ENCODE data around the gene ADGRF1. TPM values are rescaled to one million over a fixed set of nuclear protein-coding genes. Genes with fewer than 3 reads are reported as not detected.

The ADGRF1 gene
- total RNA-seq, 1 donor from 2014 or later = 24.4 TPM

GRCh38 chr6:47032974-47033765, 9.0 kb downstream of the ADGRF1 start:
- no peak overlapping the region for H3K4me3 ChIP-seq (ENCODE audit: low read depth, low read length)
- TF ChIP-seq CTCF (conservative IDR thresholded peaks at IDR 0.05; ENCODE audit: low read depth, low read length) = no peak
- DNase-seq (ENCODE audit: low read depth) = no peak

- TF ChIP-seq CTCF (conservative IDR thresholded peaks at IDR 0.05; ENCODE audit: low read depth, low read length) = no peak
- no peak overlapping the region for H3K4me3 ChIP-seq (ENCODE audit: low read depth, low read length)
These were observed 10.5 kb downstream of the ADGRF1 start for GRCh38 chr6:47031656-47032055.

GRCh38 chr6:47029865-47030561, 12.1 kb downstream of the ADGRF1 start:
- DNase-seq (ENCODE audit: low read depth) = no peak
- no peak for TF ChIP-seq CTCF (conservative IDR thresholded peaks at IDR 0.05; ENCODE audit: low read depth, low read length)
- no peak overlapping the region for H3K4me3 ChIP-seq (ENCODE audit: low read depth, low read length)

More at GRCh38 chr6:47031656-47032055, 10.5 kb downstream of the ADGRF1 start:
- DNase-seq (ENCODE audit: low read depth) = no peak

- DNase-seq (ENCODE audit: low read depth) = no peak
- TF ChIP-seq CTCF (conservative IDR thresholded peaks at IDR 0.05; ENCODE audit: low read depth, low read length) = no peak
- peak overlapping the region; percentile 17 for H3K4me3 ChIP-seq (ENCODE audit: low read depth, low read length)
These were observed 13.2 kb downstream of the ADGRF1 start for GRCh38 chr6:47028835-47029360.

- no peak overlapping the region for H3K4me3 ChIP-seq (ENCODE audit: low read depth, low read length)
- TF ChIP-seq CTCF (conservative IDR thresholded peaks at IDR 0.05; ENCODE audit: low read depth, low read length) = no peak
- no peak for DNase-seq (ENCODE audit: low read depth)
These were observed 14.8 kb downstream of the ADGRF1 start for GRCh38 chr6:47027315-47027714.

- DNase-seq (ENCODE audit: low read depth) = no peak
- H3K4me3 ChIP-seq (ENCODE audit: low read depth, low read length) = no peak overlapping the region
- TF ChIP-seq CTCF (conservative IDR thresholded peaks at IDR 0.05; ENCODE audit: low read depth, low read length) = no peak
These were observed 15.5 kb downstream of the ADGRF1 start for GRCh38 chr6:47026679-47027078.

Data from epithelial cell of proximal tubule (primary cell).